K562 (cell line): ENCODE results near the gene NDUFC2. TPM values are rescaled to one million over a fixed set of nuclear protein-coding genes. Genes with fewer than 3 reads are reported as not detected.
A peak's percentile ranks its signal among the peaks of the same experiment; 100 is the strongest.

ENCODE experiments used
- BCLAF1 ChIP-seq, 2 experiments: fragments of 450-650 bp in 1 of 2; IDR thresholded peaks; 2 replicates each; pipeline ENCODE4 v1.6.1; 2011 to 2017; ENCODE audit warnings: low read depth in 2 of 2, antibody characterized with exemption in 1 of 2, borderline replicate concordance in 1 of 2, low read length in 1 of 2, mild to moderate bottlenecking in 1 of 2, mixed read lengths in 1 of 2; ENCODE audit not compliant: control insufficient read depth in 1 of 2
- ETV5 ChIP-seq: sonication (generic); formaldehyde crosslinking; IDR thresholded peaks from 2 replicates; pipeline ENCODE4 v1.4.0; 2020; ENCODE audit warnings: low read depth, mild to moderate bottlenecking, missing genetic modification reagents
- FOXK1 ChIP-seq: sonication (generic); formaldehyde crosslinking; IDR thresholded peaks from 2 replicates; pipeline ENCODE4 v1.8.0; 2022; ENCODE audit warnings: missing genetic modification reagents, mild to moderate bottlenecking, borderline replicate concordance
- HLTF ChIP-seq: fragments of 450-650 bp; IDR thresholded peaks from 2 replicates; pipeline ENCODE4 v1.6.1; 2016
- KLF13 ChIP-seq: fragments of 450-650 bp; IDR thresholded peaks from 2 replicates; pipeline ENCODE4 v1.6.1; 2016; ENCODE audit warnings: missing genetic modification characterization, low read depth, mild to moderate bottlenecking, missing compliant biosample characterization, moderate library complexity, borderline replicate concordance
- POLR2A ChIP-seq: fragments of 450-650 bp; conservative IDR thresholded peaks from 2 replicates; pipeline ENCODE4 v1.6.1; 2016
- SIX5 ChIP-seq, 2 experiments: IDR thresholded peaks; 2 replicates each; pipeline ENCODE4 v1.6.1; 2011; ENCODE audit warnings: low read length in 2 of 2, borderline replicate concordance in 1 of 2, low read depth in 1 of 2, mild to moderate bottlenecking in 1 of 2, moderate library complexity in 1 of 2; ENCODE audit not compliant: insufficient read depth in 1 of 2
- VEZF1 ChIP-seq: fragments of 200-800 bp; sonication (Bioruptor generic); IDR thresholded peaks from 2 replicates; pipeline ENCODE4 v1.6.1; 2017; ENCODE audit warnings: missing genetic modification characterization, missing compliant biosample characterization
- ZNF41 ChIP-seq: fragments of 250-450 bp; sonication (Bioruptor Pico); conservative IDR thresholded peaks from 2 replicates; pipeline ENCODE4 v1.4.0; 2020; ENCODE audit warnings: mild to moderate bottlenecking
- ZNF444 ChIP-seq: fragments of 250-450 bp; sonication (Bioruptor Pico); IDR thresholded peaks from 2 replicates; pipeline ENCODE4 v1.4.0; 2020; ENCODE audit warnings: mild to moderate bottlenecking, moderate library complexity
- ZNF551 ChIP-seq: fragments of 250-450 bp; sonication (Bioruptor Pico); IDR thresholded peaks from 2 replicates; pipeline ENCODE4 v1.5.0; 2021; ENCODE audit warnings: mild to moderate bottlenecking, moderate library complexity
- ZNF778 ChIP-seq: fragments of 450-650 bp; formaldehyde crosslinking; IDR thresholded peaks from 2 replicates; pipeline ENCODE4 v1.4.0; 2020; ENCODE audit warnings: mild to moderate bottlenecking, moderate library complexity
- ZNF830 ChIP-seq: fragments of 250-450 bp; sonication (Bioruptor Pico); IDR thresholded peaks from 2 replicates; pipeline ENCODE4 v1.5.0; 2021; ENCODE audit warnings: mild to moderate bottlenecking
- ZSCAN29 ChIP-seq: fragments of 450-650 bp; IDR thresholded peaks from 2 replicates; pipeline ENCODE4 v1.6.1; 2017
- polyA plus RNA-seq, 8 experiments: library from polyadenylated mRNA; depleted of rRNA in 4 of 8; stranded (reverse) in 5 of 8; unstranded in 3 of 8; fragments of >200 nt; fragmentation: Nextera tagmentation in 2 of 8; fragmentation: Illumina TruSeq in 1 of 8; extraction: Ambion mirVana in 2 of 8; extraction: Trizol in 1 of 8; gene quantifications; 2 replicates each; pipeline versions ENCODE4 v1.2.1 to v1.2.3, GENCODE V29; 2011 to 2014; ENCODE audit warnings: inconsistent platforms in 1 of 8, missing spikeins in 1 of 8
- total RNA-seq, 7 experiments: library from RNA; depleted of rRNA in 6 of 7; stranded (reverse); fragments of >200 nt in 6 of 7; fragmentation: Illumina TruSeq in 2 of 7; extraction: Trizol in 2 of 7; gene quantifications; 2 replicates each; pipeline versions ENCODE4 v1.2.1 to v1.2.3, GENCODE V29; 2011 to 2021; ENCODE audit warnings: low replicate concordance in 1 of 7
- TF ChIP-seq, protein P1 (sequence below): sonication (generic); formaldehyde crosslinking; IDR thresholded peaks from 2 replicates; pipeline ENCODE4 v1.8.0; 2022; ENCODE audit warnings: mild to moderate bottlenecking, missing genetic modification reagents, borderline replicate concordance
- TF ChIP-seq, protein P2 (sequence below): fragments of 250-450 bp; sonication (Bioruptor Pico); IDR thresholded peaks from 2 replicates; pipeline ENCODE4 v1.4.0; 2020; ENCODE audit warnings: borderline replicate concordance

Gene NDUFC2
- total and polyA plus RNA-seq, 9 of the 15 experiments (the other 6 are each of a cell fraction or from before 2014, with no cell fraction given) = 168 to 1,119 (median 442) TPM

- TF ChIP-seq, protein P1, sequence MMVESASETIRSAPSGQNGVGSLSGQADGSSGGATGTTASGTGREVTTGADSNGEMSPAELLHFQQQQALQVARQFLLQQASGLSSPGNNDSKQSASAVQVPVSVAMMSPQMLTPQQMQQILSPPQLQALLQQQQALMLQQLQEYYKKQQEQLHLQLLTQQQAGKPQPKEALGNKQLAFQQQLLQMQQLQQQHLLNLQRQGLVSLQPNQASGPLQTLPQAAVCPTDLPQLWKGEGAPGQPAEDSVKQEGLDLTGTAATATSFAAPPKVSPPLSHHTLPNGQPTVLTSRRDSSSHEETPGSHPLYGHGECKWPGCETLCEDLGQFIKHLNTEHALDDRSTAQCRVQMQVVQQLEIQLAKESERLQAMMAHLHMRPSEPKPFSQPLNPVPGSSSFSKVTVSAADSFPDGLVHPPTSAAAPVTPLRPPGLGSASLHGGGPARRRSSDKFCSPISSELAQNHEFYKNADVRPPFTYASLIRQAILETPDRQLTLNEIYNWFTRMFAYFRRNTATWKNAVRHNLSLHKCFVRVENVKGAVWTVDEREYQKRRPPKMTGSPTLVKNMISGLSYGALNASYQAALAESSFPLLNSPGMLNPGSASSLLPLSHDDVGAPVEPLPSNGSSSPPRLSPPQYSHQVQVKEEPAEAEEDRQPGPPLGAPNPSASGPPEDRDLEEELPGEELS (CRISPR knock-in tag) = peak; percentile 17; the same call in 1 of the 2 replicates
- TF ChIP-seq, protein P2, sequence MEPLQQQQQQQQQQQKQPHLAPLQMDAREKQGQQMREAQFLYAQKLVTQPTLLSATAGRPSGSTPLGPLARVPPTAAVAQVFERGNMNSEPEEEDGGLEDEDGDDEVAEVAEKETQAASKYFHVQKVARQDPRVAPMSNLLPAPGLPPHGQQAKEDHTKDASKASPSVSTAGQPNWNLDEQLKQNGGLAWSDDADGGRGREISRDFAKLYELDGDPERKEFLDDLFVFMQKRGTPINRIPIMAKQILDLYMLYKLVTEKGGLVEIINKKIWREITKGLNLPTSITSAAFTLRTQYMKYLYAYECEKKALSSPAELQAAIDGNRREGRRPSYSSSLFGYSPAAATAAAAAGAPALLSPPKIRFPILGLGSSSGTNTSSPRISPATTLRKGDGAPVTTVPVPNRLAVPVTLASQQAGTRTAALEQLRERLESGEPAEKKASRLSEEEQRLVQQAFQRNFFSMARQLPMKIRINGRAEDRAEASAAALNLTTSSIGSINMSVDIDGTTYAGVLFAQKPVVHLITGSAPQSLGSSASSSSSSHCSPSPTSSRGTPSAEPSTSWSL (CRISPR knock-in tag) = no peak
- peak; percentile 36 to 46; a peak in 2 of 4 replicates for TF ChIP-seq SIX5 (IDR thresholded peaks at IDR 0.05; ENCODE audit: borderline replicate concordance in 1 of 2, insufficient read depth in 1 of 2, low read depth in 1 of 2, low read length in 2 of 2)
- TF ChIP-seq KLF13 (tag) = peak; percentile 44; the same call in 1 of the 2 replicates
- no peak for TF ChIP-seq ZNF551 (CRISPR knock-in tag)
- TF ChIP-seq FOXK1 = no peak
- no peak for TF ChIP-seq ZNF778 (CRISPR knock-in tag)
- TF ChIP-seq ZNF830 (CRISPR knock-in tag) = no peak
- TF ChIP-seq VEZF1 (CRISPR knock-in tag) = peak; percentile 63
- no peak for TF ChIP-seq HLTF
- no peak for TF ChIP-seq ZSCAN29
- TF ChIP-seq BCLAF1 (IDR thresholded peaks at IDR 0.05; ENCODE audit: borderline replicate concordance in 1 of 2, control insufficient read depth in 1 of 2, low read depth in 2 of 2, low read length in 1 of 2) = peak in 1 of 2 experiments; percentile 97; a peak in 2 of 4 replicates
- TF ChIP-seq POLR2A = peak; percentile 91
- TF ChIP-seq ETV5 (CRISPR knock-in tag) = peak; percentile 52
- no peak for TF ChIP-seq ZNF444 (CRISPR knock-in tag)
- no peak for TF ChIP-seq ZNF41
Observed at GRCh38 chr11:78079232-78080083, at the start of gene NDUFC2 (continued).
